Measurements from ENCODE around the gene NPR2.

Gene NPR2

DNA sequence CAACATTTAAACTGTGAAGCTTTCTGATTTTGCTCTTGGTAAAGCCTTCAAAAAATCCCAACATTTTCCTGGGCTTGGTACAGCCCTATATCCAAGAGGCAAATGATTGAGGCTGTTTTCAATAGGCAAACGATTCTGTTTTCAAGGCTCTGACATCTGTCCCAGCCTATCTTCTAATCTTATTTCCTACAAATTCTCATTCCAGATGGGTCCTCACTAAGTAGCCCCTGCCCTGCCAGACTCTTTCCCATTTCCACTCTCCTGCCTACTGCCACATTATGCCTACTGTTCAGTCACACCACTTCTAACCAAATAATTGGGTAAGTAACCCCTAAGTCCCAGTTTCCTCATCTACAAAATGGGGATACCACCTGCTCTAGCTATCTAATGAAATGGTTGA, 45.8 kb upstream of the NPR2 start:
- Histone ChIP-seq H3K4me3 (ENCODE audit: low read length) (no peak overlapping the region), H3K79me2 (ENCODE audit: low read length) (peaks cover 50% of the 10 kb centered on the region), H3K27ac (ENCODE audit: low read length) (no peak overlapping the region), H3K27me3 (ENCODE audit: low read depth, low read length) (no peaks in the 10 kb centered on the region), H3K36me3 (replicated peaks; ENCODE audit: low read depth, low read length) (peaks cover 20% of the 10 kb centered on the region), H3K9ac (ENCODE audit: low read length) (no peak overlapping the region), H4K20me1 (ENCODE audit: insufficient read depth, low read length) (peaks cover 17% of the 10 kb centered on the region), H2AFZ (ENCODE audit: low read depth, low read length) (no peak overlapping the region), H3K4me1 (ENCODE audit: low read length) (peaks cover 33% of the 10 kb centered on the region), H3K4me2 (ENCODE audit: low read length) (no peak overlapping the region), H3K9me3 (ENCODE audit: insufficient read depth, low read length) (no peaks in the 10 kb centered on the region)
- TF ChIP-seq EZH2phosphoT487 (IDR thresholded peaks at IDR 0.05; ENCODE audit: low read depth): no peak
- TF ChIP-seq, protein P1, sequence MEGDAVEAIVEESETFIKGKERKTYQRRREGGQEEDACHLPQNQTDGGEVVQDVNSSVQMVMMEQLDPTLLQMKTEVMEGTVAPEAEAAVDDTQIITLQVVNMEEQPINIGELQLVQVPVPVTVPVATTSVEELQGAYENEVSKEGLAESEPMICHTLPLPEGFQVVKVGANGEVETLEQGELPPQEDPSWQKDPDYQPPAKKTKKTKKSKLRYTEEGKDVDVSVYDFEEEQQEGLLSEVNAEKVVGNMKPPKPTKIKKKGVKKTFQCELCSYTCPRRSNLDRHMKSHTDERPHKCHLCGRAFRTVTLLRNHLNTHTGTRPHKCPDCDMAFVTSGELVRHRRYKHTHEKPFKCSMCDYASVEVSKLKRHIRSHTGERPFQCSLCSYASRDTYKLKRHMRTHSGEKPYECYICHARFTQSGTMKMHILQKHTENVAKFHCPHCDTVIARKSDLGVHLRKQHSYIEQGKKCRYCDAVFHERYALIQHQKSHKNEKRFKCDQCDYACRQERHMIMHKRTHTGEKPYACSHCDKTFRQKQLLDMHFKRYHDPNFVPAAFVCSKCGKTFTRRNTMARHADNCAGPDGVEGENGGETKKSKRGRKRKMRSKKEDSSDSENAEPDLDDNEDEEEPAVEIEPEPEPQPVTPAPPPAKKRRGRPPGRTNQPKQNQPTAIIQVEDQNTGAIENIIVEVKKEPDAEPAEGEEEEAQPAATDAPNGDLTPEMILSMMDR (IDR thresholded peaks at IDR 0.05; ENCODE audit: low read depth, low read length): no peak

DNA sequence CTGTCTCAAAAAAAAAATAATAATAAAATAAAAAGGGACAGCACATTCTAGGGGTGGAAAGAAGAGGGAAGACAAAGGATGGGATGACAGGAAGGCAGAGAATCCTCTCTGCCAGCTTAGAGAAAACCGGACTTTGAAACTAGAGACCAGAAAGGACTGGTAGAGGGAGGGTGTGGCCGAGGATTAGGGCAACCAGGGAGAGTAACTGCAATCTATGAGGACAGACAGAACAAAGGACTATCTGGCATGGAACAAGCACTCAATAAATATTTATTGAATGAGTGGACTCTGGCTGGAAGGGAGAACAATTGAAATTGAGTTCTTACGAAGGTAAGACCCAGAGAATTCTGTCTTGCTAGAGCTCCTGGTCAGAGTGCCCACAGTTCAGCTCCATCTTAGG, 44.8 kb upstream of the NPR2 start:
- Histone ChIP-seq H3K4me3 (ENCODE audit: low read length) (peak overlapping the region; percentile 90; the same call in 1 of the 2 replicates), H3K9ac (ENCODE audit: low read length) (no peak overlapping the region), H3K36me3 (replicated peaks; ENCODE audit: low read depth, low read length) (peaks cover 26% of the 10 kb centered on the region), H3K27ac (ENCODE audit: low read length) (no peak overlapping the region), H3K9me3 (ENCODE audit: insufficient read depth, low read length) (no peaks in the 10 kb centered on the region), H2AFZ (ENCODE audit: low read depth, low read length) (no peak overlapping the region), H3K79me2 (ENCODE audit: low read length) (peaks cover 50% of the 10 kb centered on the region), H3K4me2 (ENCODE audit: low read length) (peak overlapping the region; percentile 90), H3K27me3 (ENCODE audit: low read depth, low read length) (no peaks in the 10 kb centered on the region), H4K20me1 (ENCODE audit: insufficient read depth, low read length) (peaks cover 17% of the 10 kb centered on the region), H3K4me1 (ENCODE audit: low read length) (peaks cover 33% of the 10 kb centered on the region)
- TF ChIP-seq, protein P1 (IDR thresholded peaks at IDR 0.05; ENCODE audit: low read depth, low read length): no peak
- TF ChIP-seq EZH2phosphoT487 (IDR thresholded peaks at IDR 0.05; ENCODE audit: low read depth): no peak

DNA sequence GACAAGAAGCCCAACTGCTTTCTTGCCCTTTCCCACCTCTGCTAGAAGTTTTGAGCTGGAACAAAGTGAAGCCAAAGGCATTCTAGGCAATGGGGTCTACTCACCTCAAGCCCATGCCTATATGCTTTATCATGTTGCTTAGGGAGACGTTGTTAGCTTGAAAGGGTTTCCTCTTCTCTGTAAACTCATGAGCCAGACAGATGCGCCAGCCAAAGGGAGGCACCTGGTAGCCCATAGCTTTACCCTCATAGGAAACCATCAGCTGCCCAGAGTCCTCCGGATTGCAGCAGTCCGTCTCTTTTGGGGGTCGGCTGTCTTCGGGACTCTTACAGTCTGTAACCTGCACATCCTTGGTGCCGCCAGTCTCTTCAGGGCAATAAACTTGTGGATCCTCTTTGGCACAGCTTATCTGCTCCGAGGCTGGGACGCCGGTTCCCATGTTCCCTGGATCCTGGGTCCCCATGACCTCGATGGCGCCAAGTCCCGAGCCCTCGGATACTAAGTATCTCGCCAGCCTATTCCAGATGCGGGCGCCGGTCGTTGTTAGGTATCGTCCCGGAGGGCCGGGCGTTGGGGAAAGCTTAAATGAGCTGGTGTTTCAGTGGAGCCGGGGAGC, 43.0 kb upstream of the NPR2 start:
- Histone ChIP-seq H3K4me2 (ENCODE audit: low read length) (peak overlapping the region; percentile 90), H3K27ac (ENCODE audit: low read length) (peak overlapping the region; percentile 54; the same call in 1 of the 2 replicates), H3K9ac (ENCODE audit: low read length) (peak overlapping the region; percentile 85), H3K4me1 (ENCODE audit: low read length) (peaks cover 33% of the 10 kb centered on the region), H3K27me3 (ENCODE audit: low read depth, low read length) (no peaks in the 10 kb centered on the region), H3K4me3 (ENCODE audit: low read length) (peak overlapping the region; percentile 90), H3K9me3 (ENCODE audit: insufficient read depth, low read length) (no peaks in the 10 kb centered on the region), H3K36me3 (replicated peaks; ENCODE audit: low read depth, low read length) (peaks cover 22% of the 10 kb centered on the region), H4K20me1 (ENCODE audit: insufficient read depth, low read length) (peaks cover 17% of the 10 kb centered on the region), H3K79me2 (ENCODE audit: low read length) (peaks cover 50% of the 10 kb centered on the region), H2AFZ (ENCODE audit: low read depth, low read length) (0 out of 2 replicates have a peak overlapping the region, but pooled peaks have one; percentile 32)
- TF ChIP-seq, protein P1 (IDR thresholded peaks at IDR 0.05; ENCODE audit: low read depth, low read length): no peak
- no peak for TF ChIP-seq EZH2phosphoT487 (IDR thresholded peaks at IDR 0.05; ENCODE audit: low read depth)

DNA sequence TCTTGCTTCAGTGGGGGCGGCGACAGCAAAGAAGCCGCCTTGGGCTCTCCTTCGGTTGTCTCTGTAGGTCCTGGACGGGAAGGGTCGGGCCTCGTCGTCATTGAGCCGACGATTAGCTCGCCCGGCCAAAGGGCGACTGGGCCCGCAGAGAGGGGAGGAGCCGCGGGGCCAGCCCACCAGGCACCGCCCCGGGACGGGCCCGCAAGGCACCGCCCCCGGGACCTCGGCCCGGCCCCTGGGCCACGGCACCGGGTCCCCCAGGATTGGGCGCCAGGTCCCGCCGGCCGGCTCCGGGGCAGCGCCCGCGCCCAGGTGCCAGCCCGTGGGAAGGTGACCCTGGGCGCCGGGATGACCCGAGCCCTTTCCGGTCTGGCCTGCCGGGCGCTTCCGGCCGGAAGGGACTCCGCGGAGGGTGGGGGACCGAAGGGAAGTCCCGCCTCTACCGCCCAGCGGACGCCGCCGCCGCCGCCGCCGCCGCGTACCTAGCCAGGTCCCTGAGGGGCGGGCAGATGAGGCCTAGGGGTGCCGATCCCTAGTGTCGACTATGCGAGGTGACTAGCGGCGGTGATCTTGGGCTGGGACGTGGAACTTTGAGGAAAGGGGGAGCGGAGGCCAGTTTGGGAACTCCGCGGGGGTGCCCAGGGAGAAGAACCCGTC, 42.4 kb upstream of the NPR2 start, which contains the start of the genes GBA2 and RGP1:
Gene GBA2, minus strand, starts transcription at position 371 of the 657 bp plus-strand sequence. CDS start 524 bp downstream, outside the sequence.
Gene RGP1, plus strand, starts transcription at position 430 of the 657 bp plus-strand sequence. CDS start 469 bp downstream, outside the sequence.
- H3K79me2 ChIP-seq (ENCODE audit: low read length): peaks cover 50% of the 10 kb centered on the region
- TF ChIP-seq, protein P1 (IDR thresholded peaks at IDR 0.05; ENCODE audit: low read depth, low read length): no peak
- no peak for TF ChIP-seq EZH2phosphoT487 (IDR thresholded peaks at IDR 0.05; ENCODE audit: low read depth)
- H4K20me1 ChIP-seq (ENCODE audit: insufficient read depth, low read length): peaks cover 17% of the 10 kb centered on the region
- H3K9ac ChIP-seq (ENCODE audit: low read length): peak within 1 kb of the TSS; percentile 85
- H3K4me1 ChIP-seq (ENCODE audit: low read length): peaks cover 33% of the 10 kb centered on the region
- no peaks in the 10 kb centered on the region for H3K27me3 ChIP-seq (ENCODE audit: low read depth, low read length)
- peak within 1 kb of the TSS; percentile 90 for H3K4me3 ChIP-seq (ENCODE audit: low read length)
- H2AFZ ChIP-seq (ENCODE audit: low read depth, low read length): peak within 1 kb of the TSS; percentile 32
- no peaks in the 10 kb centered on the region for H3K9me3 ChIP-seq (ENCODE audit: insufficient read depth, low read length)
- peaks cover 19% of the 10 kb centered on the region for H3K36me3 ChIP-seq (replicated peaks; ENCODE audit: low read depth, low read length)
- H3K4me2 ChIP-seq (ENCODE audit: low read length): peak within 1 kb of the TSS; percentile 90
- peak within 1 kb of the TSS; percentile 54 for H3K27ac ChIP-seq (ENCODE audit: low read length)

Measured in OCI-LY3 (cell line).